Astrocyte of the cerebellum (primary cell): ENCODE data around the gene ARL8B.

Experiments used
- DNase-seq: peaks from one replicate; pipeline ENCODE4 v3.0.0-alpha.2; 2011; ENCODE audit warnings: low read depth
- H3K4me3 ChIP-seq: 2 replicates; pipeline ENCODE4 v1.5.1; 2011; ENCODE audit warnings: mild to moderate bottlenecking, low read depth, low read length, moderate library complexity
- in situ Hi-C: cut with HindIII; loops from 2 replicates; pipeline ENCODE4 v1.10.0; 2017; ENCODE audit warnings: low sequenced_read_pairs
- TF ChIP-seq, protein P1 (sequence below): IDR thresholded peaks from 2 replicates; pipeline ENCODE4 v1.5.1; 2012; ENCODE audit warnings: low read length, low read depth, moderate library complexity, mild to moderate bottlenecking; ENCODE audit errors: missing control alignments

ARL8B gene

DNA sequence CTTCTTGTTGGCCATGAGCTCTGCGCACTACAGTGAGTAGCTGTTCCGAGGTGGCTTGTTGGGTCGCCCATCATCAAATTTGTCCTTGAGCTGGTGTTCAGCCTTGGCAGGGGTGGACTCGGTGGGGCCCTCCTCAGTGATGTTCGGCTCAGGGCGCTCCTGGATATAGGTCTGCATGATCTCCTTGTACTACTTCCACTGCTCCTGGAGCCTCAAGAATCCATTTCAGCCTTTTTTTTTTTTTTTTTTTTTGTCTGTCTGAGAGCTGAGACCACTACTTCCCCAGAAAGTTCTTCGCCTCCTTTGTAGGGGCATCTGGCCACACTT, 39.3 kb upstream of the ARL8B start:
- no peak overlapping the region for H3K4me3 ChIP-seq
- in situ Hi-C loops = no loop called here
- TF ChIP-seq, protein P1, sequence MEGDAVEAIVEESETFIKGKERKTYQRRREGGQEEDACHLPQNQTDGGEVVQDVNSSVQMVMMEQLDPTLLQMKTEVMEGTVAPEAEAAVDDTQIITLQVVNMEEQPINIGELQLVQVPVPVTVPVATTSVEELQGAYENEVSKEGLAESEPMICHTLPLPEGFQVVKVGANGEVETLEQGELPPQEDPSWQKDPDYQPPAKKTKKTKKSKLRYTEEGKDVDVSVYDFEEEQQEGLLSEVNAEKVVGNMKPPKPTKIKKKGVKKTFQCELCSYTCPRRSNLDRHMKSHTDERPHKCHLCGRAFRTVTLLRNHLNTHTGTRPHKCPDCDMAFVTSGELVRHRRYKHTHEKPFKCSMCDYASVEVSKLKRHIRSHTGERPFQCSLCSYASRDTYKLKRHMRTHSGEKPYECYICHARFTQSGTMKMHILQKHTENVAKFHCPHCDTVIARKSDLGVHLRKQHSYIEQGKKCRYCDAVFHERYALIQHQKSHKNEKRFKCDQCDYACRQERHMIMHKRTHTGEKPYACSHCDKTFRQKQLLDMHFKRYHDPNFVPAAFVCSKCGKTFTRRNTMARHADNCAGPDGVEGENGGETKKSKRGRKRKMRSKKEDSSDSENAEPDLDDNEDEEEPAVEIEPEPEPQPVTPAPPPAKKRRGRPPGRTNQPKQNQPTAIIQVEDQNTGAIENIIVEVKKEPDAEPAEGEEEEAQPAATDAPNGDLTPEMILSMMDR = no peak
- no peak for DNase-seq

DNA sequence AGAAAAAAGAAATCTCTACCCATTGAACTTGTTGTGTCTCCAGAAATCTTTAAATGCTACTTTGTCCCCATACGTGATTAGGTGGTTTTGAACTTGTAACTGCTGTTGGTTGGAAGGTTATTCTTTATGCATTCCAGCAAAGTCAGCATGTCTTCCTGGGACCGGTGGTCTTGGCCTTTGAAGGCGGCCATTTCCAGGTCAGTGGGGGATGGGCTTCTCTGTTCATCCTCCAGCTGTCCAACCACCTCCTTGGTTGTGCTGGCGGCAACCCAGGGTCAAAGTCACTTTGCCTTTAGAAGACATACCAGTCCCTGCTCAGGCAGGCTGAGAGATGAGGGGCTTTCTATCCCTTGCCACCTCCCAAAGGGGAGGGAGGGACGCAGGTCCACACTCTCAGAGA, 37.9 kb upstream of the ARL8B start:
- TF ChIP-seq, protein P1 = no peak
- H3K4me3 ChIP-seq = no peak overlapping the region
- in situ Hi-C loops = no loop called here
- DNase-seq = no peak

DNA sequence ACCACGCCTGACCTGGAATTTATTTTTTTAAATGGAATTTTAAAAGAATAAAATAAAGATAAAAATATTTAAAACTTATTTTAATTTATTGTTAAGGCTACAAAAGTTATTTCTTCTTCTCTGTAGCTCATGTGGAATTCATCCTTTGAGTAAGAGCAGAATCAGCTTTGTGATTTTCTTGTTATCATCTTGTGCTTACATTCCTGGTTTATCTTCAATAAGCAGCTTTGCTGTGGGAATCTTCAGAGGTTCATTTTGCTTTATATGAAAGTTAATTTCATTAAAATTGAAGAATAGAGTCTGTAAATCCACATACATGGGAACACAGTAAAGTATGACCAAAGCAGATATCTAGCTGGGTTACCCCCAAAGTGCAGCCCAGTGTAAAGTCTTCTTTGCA, 35.4 kb upstream of the ARL8B start:
- H3K4me3 ChIP-seq = no peak overlapping the region
- DNase-seq = no peak
- TF ChIP-seq, protein P1 = no peak
- in situ Hi-C loops = no loop called here

DNA sequence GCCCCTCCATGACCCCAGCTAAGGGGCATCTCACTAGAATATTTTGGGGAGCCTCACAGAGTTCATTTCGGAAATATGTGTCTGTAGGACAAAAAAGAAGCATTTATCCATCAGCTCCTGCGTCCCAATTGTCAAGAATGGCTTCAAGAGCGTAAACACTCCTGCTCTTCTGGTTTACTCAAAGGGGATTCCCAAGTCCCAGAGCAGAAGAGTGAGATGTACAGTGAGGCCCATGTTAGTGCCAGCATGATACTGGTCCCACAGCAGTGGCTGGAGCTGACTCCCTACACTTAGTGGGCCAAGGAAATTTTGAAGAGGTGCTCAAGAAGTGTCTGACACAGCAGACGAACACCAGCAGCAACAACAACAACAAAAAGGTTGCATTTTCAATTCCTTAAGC, 34.9 kb upstream of the ARL8B start:
- H3K4me3 ChIP-seq = no peak overlapping the region
- TF ChIP-seq, protein P1 = no peak
- in situ Hi-C loops = no loop called here
- no peak for DNase-seq

DNA sequence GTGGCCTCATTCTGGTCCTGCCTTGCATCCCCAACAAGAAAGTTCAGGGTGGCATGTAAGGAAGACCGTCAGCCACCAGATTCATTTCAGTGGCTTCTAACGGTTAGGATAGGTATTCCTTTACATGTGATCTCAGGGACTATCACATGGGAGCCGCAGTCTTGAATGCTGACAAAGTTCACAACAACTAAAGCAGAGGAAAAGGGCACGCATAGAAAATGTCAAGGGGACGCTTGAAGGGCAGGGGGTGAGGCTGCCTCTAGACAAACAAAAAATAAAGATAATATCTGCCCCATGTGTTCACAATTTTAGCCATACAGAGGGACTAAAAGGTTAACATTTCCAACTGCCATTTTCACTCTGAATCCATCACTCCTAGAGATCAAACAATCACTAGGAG, 31.9 kb upstream of the ARL8B start:
- no peak for DNase-seq
- TF ChIP-seq, protein P1 = no peak
- in situ Hi-C loops = no loop called here
- no peak overlapping the region for H3K4me3 ChIP-seq

DNA sequence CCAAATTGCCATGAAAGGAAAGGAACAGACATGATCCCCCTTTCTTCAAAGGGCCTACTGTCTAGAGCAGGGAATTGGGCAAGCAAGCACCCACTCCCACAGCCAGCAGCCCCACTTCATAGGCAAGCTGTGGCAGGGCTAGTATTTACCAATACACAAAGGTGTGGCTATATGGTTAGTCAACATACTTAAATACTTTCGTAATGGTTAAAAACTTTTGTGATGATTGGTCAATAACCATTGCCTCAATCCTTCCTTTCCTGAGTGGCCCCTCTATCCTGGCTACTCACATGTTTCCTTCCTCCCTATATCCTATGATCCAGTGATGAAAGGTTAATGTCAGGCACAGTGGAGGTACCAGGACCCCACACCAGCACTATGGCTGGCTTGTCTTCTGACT, 30.1 kb upstream of the ARL8B start:
- H3K4me3 ChIP-seq = no peak overlapping the region
- in situ Hi-C loops = no loop called here
- no peak for DNase-seq
- TF ChIP-seq, protein P1 = no peak

DNA sequence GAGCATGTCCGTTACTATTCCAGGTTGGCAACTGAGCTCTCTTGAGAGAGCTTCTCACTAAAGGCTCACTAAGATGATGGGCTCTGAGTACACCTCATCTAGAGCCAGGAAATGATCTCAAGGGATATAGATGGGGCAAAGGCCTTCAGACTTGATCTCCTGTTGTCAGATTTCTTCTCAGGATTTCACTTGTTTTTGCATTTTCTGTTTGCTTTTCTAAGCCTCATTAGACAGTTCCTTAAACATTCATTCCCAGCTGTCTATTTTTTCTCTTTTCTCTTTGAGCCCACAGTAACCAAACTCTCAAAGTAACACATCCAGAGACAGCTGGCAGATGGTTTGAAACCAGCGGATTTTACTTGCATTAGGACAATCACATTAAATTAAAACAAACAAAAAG, 28.4 kb upstream of the ARL8B start:
- in situ Hi-C loops = no loop called here
- TF ChIP-seq, protein P1 = no peak
- H3K4me3 ChIP-seq = no peak overlapping the region
- no peak for DNase-seq
